GM04503 (cell line): ENCODE measurements around the gene TTC38.

ENCODE experiments used
- DNase-seq: peaks from one replicate; pipeline ENCODE4 v3.0.0-alpha.2; 2012; ENCODE audit warnings: low read depth

TTC38 gene

GRCh38 chr22:46278656-46279645 is 11.1 kb downstream of the TTC38 start:
- no peak for DNase-seq

- DNase-seq = no peak
Measured at GRCh38 chr22:46280063-46280817, 12.4 kb downstream of the TTC38 start.

GRCh38 chr22:46280999-46281623 is 13.3 kb downstream of the TTC38 start:
- no peak for DNase-seq

- no peak for DNase-seq
Measured at GRCh38 chr22:46281866-46282678, 14.3 kb downstream of the TTC38 start.

- no peak for DNase-seq
Measured at GRCh38 chr22:46286006-46286405, 18.2 kb downstream of the TTC38 start.

- DNase-seq = no peak
Measured at GRCh38 chr22:46286941-46287872, 19.4 kb downstream of the TTC38 start.

- no peak for DNase-seq
Measured at GRCh38 chr22:46287873-46288751, 20.3 kb downstream of the TTC38 start.

- no peak for DNase-seq
Measured at GRCh38 chr22:46288846-46289243, 21.0 kb downstream of the TTC38 start.

- no peak for DNase-seq
Measured at GRCh38 chr22:46289244-46289891, 21.6 kb downstream of the TTC38 start.

GRCh38 chr22:46290121-46290842 is 22.5 kb downstream of the TTC38 start:
- DNase-seq = no peak

- DNase-seq = no peak
Measured at GRCh38 chr22:46290843-46291785, 23.3 kb downstream of the TTC38 start.

GRCh38 chr22:46292173-46292572 is 24.4 kb downstream of the TTC38 start:
- no peak for DNase-seq

- DNase-seq = no peak
Measured at GRCh38 chr22:46292732-46293131, 24.9 kb downstream of the TTC38 start.

GRCh38 chr22:46293577-46294260 is 25.9 kb downstream of the TTC38 start:
- DNase-seq = peak; percentile 27

- no peak for DNase-seq
Measured at GRCh38 chr22:46294784-46295183, 27.0 kb downstream of the TTC38 start.

GRCh38 chr22:46295277-46295971 is 27.6 kb downstream of the TTC38 start:
- no peak for DNase-seq
